Measurements from ENCODE around the gene SSH3. TPM values are rescaled to one million over a fixed set of nuclear protein-coding genes. Genes with fewer than 3 reads are reported as not detected.

SSH3 gene
- total and polyA plus RNA-seq, 2 of the 8 experiments (the other 6 are each of a cell fraction or from before 2014, with no cell fraction given): 16.9 to 19.8 TPM

- FAIRE-seq: no peak
- 91% methylated on average over 44 of the region's 45 CpGs; no CpG with 5 or more reads in 1 of the 2 experiments for WGBS, 2 experiments (ENCODE audit: extremely low coverage in 1 of 2, insufficient coverage in 1 of 2, insufficient read length in 1 of 2, insufficient replicate concordance in 2 of 2, low coverage in 1 of 2, low lambda C conversion rate in 2 of 2, missing lambda C conversion rate in 1 of 2)
Observed at GRCh38 chr11:67284811-67285540, 18.4 kb upstream of the SSH3 start.

More at GRCh38 chr11:67284811-67285540, 18.4 kb upstream of the SSH3 start:
- Histone ChIP-seq H3K79me2 (ENCODE audit: control insufficient read depth in 1 of 2, insufficient read depth in 2 of 2, low read length in 2 of 2) (no peaks in the 10 kb centered on the region), H3K4me1 (replicated peaks in 1 of 4; ENCODE audit: control insufficient read depth in 3 of 4, insufficient read depth in 4 of 4, low read length in 3 of 4) (peaks cover 0 to 13% (median 7%) of the 10 kb centered on the region in 4 experiments; a peak in 6 of 7 replicates), H3K4ac (replicated peaks; ENCODE audit: insufficient read length, low read depth, low read length) (no peak overlapping the region), H3K4me2 (ENCODE audit: insufficient read depth in 1 of 2, low read depth in 2 of 2, low read length in 2 of 2) (no peak overlapping the region), H4K5ac (ENCODE audit: insufficient read length, low read depth, low read length) (no peak overlapping the region), H2BK20ac (ENCODE audit: low read length) (no peak overlapping the region), H3K27me3 (replicated peaks in 1 of 4; ENCODE audit: control insufficient read depth in 3 of 4, extremely low read depth in 1 of 4, insufficient read depth in 3 of 4, low read length in 3 of 4) (no peaks in the 10 kb centered on the region), H2AFZ (ENCODE audit: low read length) (no peak overlapping the region), H4K8ac (ENCODE audit: extremely low read depth, insufficient read depth, low read length) (no peak overlapping the region; the same call in 1 of the 2 replicates), H2BK12ac (ENCODE audit: low read depth, low read length) (no peak overlapping the region), H3K9me3 (ENCODE audit: insufficient read depth in 2 of 2, low read depth in 1 of 2, low read length in 1 of 2) (no peaks in the 10 kb centered on the region), H3K14ac (ENCODE audit: insufficient read length) (no peak overlapping the region), H3K23me2 (ENCODE audit: low read depth, low read length) (peaks cover 7% of the 10 kb centered on the region; the same call in 1 of the 2 replicates), H3K9ac (replicated peaks in 1 of 4; ENCODE audit: extremely low read depth in 1 of 4, low read depth in 3 of 4, low read length in 3 of 4) (no peak overlapping the region), H2BK5ac (ENCODE audit: low read depth, low read length) (no peak overlapping the region), H3K27ac (ENCODE audit: low read depth, low read length) (no peak overlapping the region), H3K36me3 (ENCODE audit: control insufficient read depth in 2 of 4, insufficient read depth in 4 of 4, low read length in 3 of 4) (peaks cover 12 to 45% (median 30%) of the 10 kb centered on the region in 4 experiments), H3K18ac (ENCODE audit: extremely low read depth, low read length) (no peak overlapping the region), H2AK5ac (ENCODE audit: low read depth, low read length) (no peak overlapping the region), H4K91ac (replicated peaks; ENCODE audit: insufficient read length, low read length) (no peak overlapping the region), H3K79me1 (ENCODE audit: low read depth, low read length) (no peaks in the 10 kb centered on the region; the same call in 1 of the 2 replicates), H2BK15ac (ENCODE audit: low read length) (no peak overlapping the region), H3K23ac (ENCODE audit: insufficient read length) (no peak overlapping the region), H4K20me1 (replicated peaks in 1 of 2; ENCODE audit: control insufficient read depth in 1 of 2, insufficient read depth in 2 of 2, low read length in 2 of 2) (peaks cover 0 to 2% of the 10 kb centered on the region in 2 experiments), H3K56ac (replicated peaks; ENCODE audit: insufficient read length, low read depth, low read length) (no peak overlapping the region), H2BK120ac (replicated peaks; ENCODE audit: low read depth, low read length) (no peak overlapping the region), H3K4me3 (ENCODE audit: extremely low read depth in 1 of 4, insufficient read depth in 2 of 4, low read depth in 3 of 4, low read length in 4 of 4) (no peak overlapping the region)
- POLR2A ChIA-PET (ENCODE audit: partially characterized antibody): interaction anchor here (0.7 to 7.9 kb wide), 3 partner anchors 16 to 246 kb away, joined by 3 to 106 read pairs (median 4); partner anchors contain the start of gene SSH3
- TF ChIP-seq RNF2 (IDR thresholded peaks at IDR 0.05; ENCODE audit: borderline replicate concordance, low read depth, low read length, missing control alignments, poor library complexity, severe bottlenecking): no peak
- no peak for TF ChIP-seq CTCF (IDR thresholded peaks at IDR 0.05; ENCODE audit: control extremely low read depth in 1 of 3, insufficient read depth in 1 of 3, low read depth in 1 of 3, low read length in 3 of 3)
- TF ChIP-seq POU5F1 (IDR thresholded peaks at IDR 0.05; ENCODE audit: low read depth, low read length): no peak
- no peak for TF ChIP-seq CEBPB (IDR thresholded peaks at IDR 0.05; ENCODE audit: low read depth, low read length)
- no peak for TF ChIP-seq BCL11A (IDR thresholded peaks at IDR 0.05; ENCODE audit: low read depth in 2 of 2, low read length in 2 of 2)
- TF ChIP-seq TCF12 (IDR thresholded peaks at IDR 0.05; ENCODE audit: low read depth, low read length): no peak
- no peak for TF ChIP-seq CHD2 (IDR thresholded peaks at IDR 0.05; ENCODE audit: low read length)
- TF ChIP-seq POLR2A (IDR thresholded peaks at IDR 0.05; ENCODE audit: control extremely low read depth in 1 of 2, low read depth in 2 of 2, low read length in 2 of 2): no peak
- no peak for TF ChIP-seq SP1 (IDR thresholded peaks at IDR 0.05; ENCODE audit: low read depth, low read length)
- no peak for DNase-seq (ENCODE audit: low read depth in 1 of 2, low spot score in 2 of 2)
- CTCF ChIA-PET (ENCODE audit: partially characterized antibody): interaction anchor here (1.8 kb wide), 1 partner anchor 13 kb away, joined by 5 read pairs; no protein-coding TSS in a partner anchor
